ENCODE data around the gene MORN5. TPM values are rescaled to one million over a fixed set of nuclear protein-coding genes. Genes with fewer than 3 reads are reported as not detected.

Gene MORN5
- not detected for total RNA-seq

DNA sequence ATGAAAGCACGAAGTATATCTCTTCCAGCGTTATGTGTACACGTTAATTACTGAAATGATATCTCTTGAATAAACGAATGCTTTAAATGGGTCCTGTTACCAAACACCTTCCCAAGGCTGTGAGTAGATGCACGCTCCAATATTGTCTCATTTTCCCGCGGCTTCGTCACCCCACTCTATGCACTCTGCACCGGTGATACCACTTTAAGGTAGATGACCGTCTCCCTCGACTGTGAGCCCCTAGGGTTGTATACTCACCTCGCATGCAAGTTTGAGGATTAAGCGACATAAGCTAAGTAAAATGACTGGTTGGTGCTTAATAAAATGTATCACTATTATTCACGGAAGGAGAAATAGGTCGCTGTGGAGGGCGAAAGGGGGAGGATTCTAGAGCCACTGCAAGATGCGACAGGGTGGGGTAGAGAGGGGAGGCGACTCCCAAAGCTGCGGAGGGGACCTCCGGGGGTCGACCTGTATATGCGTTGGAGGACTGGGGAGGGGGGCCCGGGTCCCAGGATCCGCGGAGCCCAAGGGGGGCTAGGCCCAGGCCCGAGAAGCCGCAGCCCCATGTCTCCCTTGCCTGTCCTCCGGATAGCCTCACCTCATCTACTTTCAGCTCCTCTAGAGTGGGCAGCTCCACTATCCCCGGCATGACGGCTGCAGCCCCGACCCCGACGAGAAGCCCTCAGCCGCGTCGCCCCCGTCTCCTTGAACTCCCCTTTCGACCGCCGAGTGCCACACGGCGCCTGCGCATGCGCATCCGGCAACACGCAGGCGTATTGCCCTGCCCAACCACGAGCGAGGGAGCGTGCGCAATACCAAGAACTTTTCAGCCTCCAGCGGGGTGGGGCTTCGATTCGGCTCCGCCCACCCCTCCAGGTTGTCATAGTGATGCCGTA is at the start of gene MORN5, which contains the start of gene NDUFA8:
TSS of gene MORN5 (plus strand) at position 883 of the 899 bp plus-strand sequence. CDS start 65 bp downstream, outside the sequence.
TSS of gene NDUFA8 (minus strand) at position 754 of the 899 bp plus-strand sequence. CDS start at position 652, 102 bp downstream.

DNA sequence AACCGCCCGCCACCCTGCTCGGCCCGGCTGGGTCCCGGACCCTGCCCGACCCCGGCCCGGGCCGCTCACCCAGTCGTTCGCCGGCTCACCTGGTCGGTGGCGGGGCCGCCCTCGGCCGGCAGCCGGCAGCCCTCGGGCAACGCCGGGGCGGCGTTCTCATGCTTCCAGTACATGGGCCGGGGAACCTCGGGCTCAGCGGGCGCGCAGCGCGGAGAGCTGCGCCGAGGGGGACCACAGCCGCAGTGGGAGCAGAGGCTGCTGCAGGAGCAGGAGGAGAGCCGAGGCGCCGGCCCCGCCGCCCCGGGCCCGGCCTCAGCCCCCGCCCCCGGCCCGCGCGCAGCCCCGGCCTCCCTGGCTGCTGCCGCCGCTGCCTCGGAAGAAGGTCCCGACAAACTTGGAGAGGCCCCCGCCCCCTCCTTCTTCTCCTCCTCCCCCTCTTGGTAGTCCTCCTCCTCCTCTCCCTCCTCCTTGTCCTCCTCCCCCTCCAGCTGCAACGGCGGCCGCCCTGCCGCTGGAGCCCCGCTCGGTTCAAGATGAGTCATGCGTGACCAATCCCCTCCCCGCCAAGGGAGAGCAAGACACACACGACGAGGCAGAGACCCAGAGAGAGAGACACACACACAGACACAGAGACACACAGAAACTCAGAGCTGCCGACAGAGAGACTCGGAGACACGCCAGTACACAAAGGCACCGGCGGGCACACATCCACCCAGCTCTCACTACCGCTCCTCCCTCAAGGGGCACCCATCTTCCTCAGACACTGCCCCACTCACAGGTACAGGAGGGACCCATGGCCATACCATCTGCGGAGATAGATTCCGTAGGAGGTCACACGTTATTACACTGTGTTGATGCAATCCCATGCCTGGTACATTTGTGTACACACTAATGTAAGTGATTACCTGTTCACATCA is 69.1 kb downstream of the MORN5 start, which contains the start of gene LHX6:
TSS of gene LHX6 (minus strand) at position 390 of the 917 bp plus-strand sequence. CDS start at position 173, 217 bp downstream.

Small RNA genes within 50 kb of the gene (small RNA-seq; reads per million reads assigned to genes)
- gene MIR4478 (ENCODE audit: low replicate concordance): not detected

Other genes with a start within 250 kb of the MORN5 start
- gene TTLL11, start 66.6 kb upstream of the MORN5 start, total RNA-seq: 30.0 TPM
- gene NDUFA8, start 129 bp upstream of the MORN5 start, total RNA-seq: 27.5 TPM
- gene LHX6, start 69.0 kb downstream of the MORN5 start, total RNA-seq: 32.2 TPM
- gene RBM18, start 104.9 kb downstream of the MORN5 start, total RNA-seq: 18.8 TPM
- gene MRRF, start 105.0 kb downstream of the MORN5 start, total RNA-seq: 22.2 TPM
- gene PTGS1, start 211.1 kb downstream of the MORN5 start, total RNA-seq: 0.31 TPM